Right ventricle myocardium superior (tissue), 1 donor: ENCODE results near the gene CRTC3. TPM values are rescaled to one million over a fixed set of nuclear protein-coding genes. Genes with fewer than 3 reads are reported as not detected.
A peak's percentile ranks its signal among the peaks of the same experiment; 100 is the strongest.
"Not testable (repeated sequence)": the region's sequence is repeated elsewhere in the genome, so short reads cannot be mapped to it uniquely, and the experiment has no call there.

Source experiments
- ATAC-seq: fragments of 200-7000 bp; cut with Tn5 transposase; one replicate; pipeline ENCODE4 v1.9.1; 2020; ENCODE audit warnings: mild to moderate bottlenecking; ENCODE audit not compliant: poor library complexity
- DNase-seq: peaks from one replicate; pipeline ENCODE4 v3.0.0-alpha.2; 2020
- intact Hi-C: fragments of 100-400 bp; cut with DNase I; formaldehyde crosslinking; loops from one replicate; pipeline ENCODE4 v1.11.2; 2022
- long read RNA-seq: library from polyadenylated mRNA; unstranded; transcript quantifications from one replicate; pipeline ENCODE4 v2.0.0, GENCODE V29; 2021
- total RNA-seq: library from RNA; stranded (reverse); fragmentation: NEBNext Ultra II Directional; extraction: Animal tissue kit (Norgen Biotek cat#: 25700); gene quantifications from one replicate; pipeline ENCODE4 v1.2.1, GENCODE V29; 2021
- donor health status: DM: no; HTN: yes; CAD: no; lungs with severe emphysema.

Gene CRTC3
- 27.2 TPM for total RNA-seq
- long read RNA-seq, full-length matches to known transcripts: 10 of 34 reads
- long read RNA-seq, partial matches to known transcripts: 21 of 34 reads
- long read RNA-seq, other reads (novel, unspliced or antisense): 3 of 34 reads

GRCh38 chr15:90529371-90530249, at the start of gene CRTC3:
CRTC3 (plus strand) TSS chr15:90529923; CDS start chr15:90530072, 149 bp downstream.
- DNase-seq (peak; percentile 74), ATAC-seq (peak; percentile 92)
- intact Hi-C loops: loop anchor here (10.0 kb wide), 1 partner anchor 65 kb away; no protein-coding TSS in a partner anchor

DNA sequence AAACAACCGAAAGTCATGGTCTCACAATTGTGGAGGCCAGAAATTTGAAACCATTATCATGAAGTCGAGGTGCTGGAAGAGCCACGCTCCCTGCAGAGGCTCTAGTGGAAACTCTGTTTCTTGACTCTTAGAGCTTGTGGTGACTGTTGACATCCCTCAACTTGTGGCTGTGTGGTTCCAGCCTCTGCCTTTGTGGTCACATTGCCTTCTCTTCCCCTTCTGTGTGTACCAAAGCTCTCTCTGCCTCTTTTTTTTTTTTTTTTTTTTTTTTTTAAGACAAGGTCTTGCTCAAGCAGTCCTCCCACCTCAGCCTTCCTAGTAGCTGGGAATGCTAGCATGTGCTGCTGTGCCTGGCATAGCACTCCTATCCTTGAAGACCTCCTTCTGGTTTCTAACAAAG, 48.7 kb upstream of the CRTC3 start:
- no peak for DNase-seq
- no peak for ATAC-seq
- intact Hi-C loops: loop anchor here (5.0 kb wide), 2 partner anchors 119 to 159 kb away; no protein-coding TSS in a partner anchor

DNA sequence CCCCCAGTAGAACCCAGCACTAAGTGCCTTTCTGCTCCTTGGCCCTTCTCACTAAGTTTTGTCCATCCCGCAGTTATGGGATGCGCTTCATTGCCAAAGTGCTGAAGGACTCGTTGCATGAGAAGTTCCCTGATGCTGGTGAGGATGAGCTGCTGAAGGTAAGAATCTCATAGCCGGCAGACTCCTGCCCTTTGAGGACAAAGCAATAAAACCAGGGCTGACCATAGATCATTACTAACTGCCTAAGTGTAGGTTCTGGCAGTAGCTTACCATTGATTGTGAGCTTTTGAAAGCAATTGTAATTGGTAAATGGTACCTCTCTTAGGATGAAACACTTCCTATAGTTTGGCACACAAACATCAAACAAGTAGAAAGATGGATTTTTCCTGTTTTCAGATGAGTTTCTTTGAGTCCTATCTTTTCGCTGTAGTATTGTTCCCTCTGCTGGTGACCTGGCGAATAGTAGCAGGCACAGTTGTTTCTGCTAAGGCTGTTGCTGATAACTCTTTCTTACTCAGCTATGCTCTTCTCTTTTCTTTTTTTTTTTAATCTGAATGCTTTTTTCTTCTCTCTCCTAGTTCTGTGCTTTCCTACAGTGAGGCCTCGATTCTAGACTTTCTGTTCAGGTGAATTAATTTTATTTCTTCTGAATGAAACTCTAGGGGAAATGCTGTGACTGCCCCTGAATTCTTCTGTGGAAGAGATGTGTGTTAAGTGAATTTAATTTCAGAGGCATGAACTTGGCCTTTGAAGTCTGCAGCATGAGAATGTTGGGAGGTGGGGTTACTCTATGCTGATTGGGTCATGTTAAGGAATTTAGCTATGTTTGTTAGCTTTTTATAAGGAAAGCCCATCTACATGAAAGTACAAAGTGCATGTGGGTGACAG, 47.4 kb upstream of the CRTC3 start:
- ATAC-seq (peak; percentile 75), DNase-seq (no peak)
- intact Hi-C loops: loop anchor here (5.0 kb wide), 2 partner anchors 120 to 160 kb away; no protein-coding TSS in a partner anchor

GRCh38 chr15:90483012-90483307, 46.8 kb upstream of the CRTC3 start:
- intact Hi-C loops: loop anchor here (5.0 kb wide), 2 partner anchors 121 to 161 kb away; no protein-coding TSS in a partner anchor
- no peak for ATAC-seq
- no peak for DNase-seq

DNA sequence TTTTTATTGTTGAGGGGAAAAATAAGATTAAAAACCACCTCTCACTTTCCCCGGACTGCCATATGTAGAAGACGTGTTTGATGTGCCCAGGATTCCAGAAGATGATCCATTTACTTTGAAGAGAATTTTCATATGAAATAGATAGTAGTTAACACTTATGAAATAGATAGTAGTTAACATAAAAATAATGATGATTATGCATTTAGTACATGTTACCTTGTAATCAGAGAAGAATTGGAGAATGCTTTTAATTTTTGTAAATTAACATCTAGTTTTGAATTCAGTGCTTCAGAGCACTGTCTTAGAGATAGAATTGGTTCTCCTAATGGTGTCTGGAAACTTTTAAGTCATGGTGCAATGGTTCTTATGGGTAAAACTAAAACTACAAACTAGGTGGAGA, 46.1 kb upstream of the CRTC3 start:
- no peak for ATAC-seq
- intact Hi-C loops: loop anchor here (5.0 kb wide), 2 partner anchors 121 to 161 kb away; no protein-coding TSS in a partner anchor
- no peak for DNase-seq

DNA sequence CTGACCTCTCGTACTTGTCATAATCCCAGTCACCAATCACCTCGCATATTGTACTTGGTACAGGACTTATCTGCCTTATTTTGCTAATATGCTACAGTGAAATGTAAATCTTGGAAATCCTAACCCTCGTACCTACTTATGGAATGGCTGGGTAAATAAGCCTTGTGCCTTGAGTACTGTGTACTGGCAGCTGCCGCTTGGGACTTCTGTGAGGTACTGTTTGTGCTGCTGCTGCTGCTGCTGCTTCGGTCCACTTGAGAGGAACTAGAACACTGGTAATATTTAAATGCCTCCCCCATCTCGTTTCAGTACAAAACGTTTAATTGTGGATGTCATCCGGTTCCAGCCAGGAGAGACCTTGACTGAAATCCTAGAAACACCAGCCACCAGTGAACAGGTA, 42.5 kb upstream of the CRTC3 start:
- ATAC-seq (no peak), DNase-seq (no peak)
- intact Hi-C loops: no loop called here

- no peak for ATAC-seq
- no peak for DNase-seq
- intact Hi-C loops: no loop called here
Observed at GRCh38 chr15:90489514-90489913, 40.2 kb upstream of the CRTC3 start.

DNA sequence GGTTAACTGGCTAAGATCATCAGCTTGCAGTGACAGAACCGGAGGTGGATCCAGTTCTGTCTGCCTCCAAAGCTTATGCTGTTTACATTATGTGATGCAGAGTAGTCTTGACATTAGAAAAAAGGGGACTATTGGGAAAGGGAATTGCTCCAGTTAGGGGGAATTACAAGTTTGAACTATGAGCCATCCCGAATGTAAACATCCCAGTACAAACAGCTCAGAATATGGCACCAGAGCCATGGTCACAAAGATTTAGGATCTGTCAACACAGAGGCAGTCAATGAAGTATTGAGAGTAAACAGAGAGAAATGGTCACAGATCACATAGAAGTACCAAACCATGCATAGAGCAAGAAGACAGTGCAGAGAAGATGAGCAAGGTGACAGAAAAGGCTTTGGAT, 39.8 kb upstream of the CRTC3 start:
- DNase-seq (no peak), ATAC-seq (no peak)
- intact Hi-C loops: no loop called here

- no peak for ATAC-seq
- no peak for DNase-seq
- intact Hi-C loops: no loop called here
Observed at GRCh38 chr15:90493647-90494046, 36.1 kb upstream of the CRTC3 start.

DNA sequence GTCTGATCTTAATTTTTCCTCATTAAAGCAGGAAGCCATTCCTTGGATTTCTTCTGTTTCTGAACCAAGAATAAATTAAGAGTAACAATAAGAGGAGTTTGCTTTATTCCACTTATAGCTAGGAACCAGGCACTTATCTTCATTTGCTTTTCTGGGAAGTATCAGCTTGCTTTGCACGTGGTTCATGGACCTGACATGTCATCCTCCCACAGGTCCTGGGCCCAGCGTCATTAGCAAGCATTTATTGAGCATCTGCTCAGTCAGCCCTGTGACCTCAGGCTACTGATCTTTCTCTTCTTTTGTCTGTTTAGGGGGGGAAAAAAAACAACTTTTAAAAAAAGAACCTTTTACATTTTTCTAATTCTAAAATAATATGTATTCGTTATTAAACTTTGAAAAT, 34.7 kb upstream of the CRTC3 start:
- intact Hi-C loops: no loop called here
- ATAC-seq (no peak), DNase-seq (no peak)

GRCh38 chr15:90496791-90497190, 32.9 kb upstream of the CRTC3 start:
- DNase-seq: no peak
- intact Hi-C loops: no loop called here
- ATAC-seq: peak; percentile 84

DNA sequence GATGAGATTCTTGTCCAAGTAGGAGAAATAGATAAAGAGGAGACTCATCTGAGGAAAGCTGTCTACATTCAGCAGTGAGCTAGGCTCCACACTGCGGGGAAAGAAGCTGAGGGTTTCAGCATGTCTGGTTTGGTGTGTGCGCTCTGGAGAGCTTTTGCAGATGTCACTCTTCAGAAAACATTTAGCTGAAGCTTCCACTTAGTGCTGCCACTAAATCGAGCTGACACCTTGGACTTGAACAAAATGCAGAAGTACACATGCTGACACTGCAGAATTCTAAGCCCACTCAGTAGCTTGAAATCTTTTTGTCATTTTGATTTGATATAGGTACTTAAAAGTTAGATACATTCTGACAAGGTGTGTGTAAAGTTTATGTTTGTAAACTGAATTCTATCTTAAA, 32.3 kb upstream of the CRTC3 start:
- no peak for DNase-seq
- intact Hi-C loops: no loop called here
- peak; percentile 64 for ATAC-seq

GRCh38 chr15:90497912-90498311, 31.8 kb upstream of the CRTC3 start:
- intact Hi-C loops: no loop called here
- DNase-seq (no peak), ATAC-seq (peak; percentile 30)

DNA sequence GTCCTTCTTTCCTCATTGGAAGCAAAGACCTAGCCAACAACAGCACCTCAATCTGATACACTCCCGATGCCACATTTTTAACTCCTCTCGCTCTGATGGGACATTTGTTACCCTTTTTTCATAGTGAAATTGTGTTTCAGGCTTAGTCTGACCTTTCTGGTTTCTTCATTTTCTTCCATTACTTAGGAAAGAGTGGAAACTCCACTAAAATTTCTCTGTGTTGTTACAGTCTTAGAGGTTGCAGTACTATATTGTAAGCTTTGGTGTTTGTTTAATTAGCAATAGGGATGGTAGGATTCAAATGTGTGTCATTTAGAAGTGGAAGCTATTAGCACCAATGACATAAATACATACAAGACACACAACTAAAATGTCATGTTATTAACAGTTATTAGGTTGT, 29.6 kb upstream of the CRTC3 start:
- intact Hi-C loops: no loop called here
- ATAC-seq (no peak), DNase-seq (no peak)

- no peak for ATAC-seq
- intact Hi-C loops: no loop called here
Observed at GRCh38 chr15:90501898-90502297, 27.8 kb upstream of the CRTC3 start.

DNA sequence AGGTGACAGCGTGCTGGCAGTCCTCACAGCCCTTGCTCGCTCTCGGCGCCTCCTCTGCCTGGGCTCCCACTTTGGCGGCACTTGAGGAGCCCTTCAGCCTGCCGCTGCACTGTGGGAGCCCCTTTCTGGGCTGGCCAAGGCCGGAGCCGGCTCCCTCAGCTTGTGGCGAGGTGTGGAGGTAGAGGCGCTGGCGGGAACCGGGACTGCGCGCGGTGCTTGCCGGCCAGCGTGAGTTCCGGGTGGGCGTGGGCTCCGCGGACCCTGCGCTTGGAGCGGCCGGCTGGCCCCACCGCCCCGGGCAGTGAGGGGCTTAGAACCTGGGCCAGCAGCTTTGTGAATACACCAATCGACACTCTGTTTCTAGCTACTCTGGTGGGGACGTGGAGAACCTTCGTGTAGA, 18.9 kb upstream of the CRTC3 start:
- DNase-seq, ATAC-seq, intact Hi-C loops: not testable (repeated sequence)

More at GRCh38 chr15:90501898-90502297, 27.8 kb upstream of the CRTC3 start:
- no peak for DNase-seq

DNA sequence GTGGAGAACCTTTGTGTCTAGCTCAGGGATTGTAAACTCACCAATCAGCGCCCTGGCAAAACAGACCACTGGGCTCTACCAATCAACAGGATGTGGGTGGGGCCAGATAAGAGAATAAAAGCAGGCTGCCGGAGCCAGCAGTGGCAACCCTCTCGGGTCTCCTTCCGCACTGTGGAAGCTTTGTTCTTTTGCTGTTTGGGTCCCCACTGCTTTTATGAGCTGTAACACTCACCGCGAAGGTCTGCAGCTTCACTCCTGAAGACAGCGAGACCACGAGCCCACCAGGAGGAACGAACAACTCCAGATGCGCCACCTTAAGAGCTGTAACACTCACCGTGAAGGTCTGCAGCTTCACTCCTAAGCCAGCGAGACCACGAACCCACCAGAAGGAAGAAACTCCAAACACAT, 18.5 kb upstream of the CRTC3 start:
- ATAC-seq, intact Hi-C loops, DNase-seq: not testable (repeated sequence)

DNA sequence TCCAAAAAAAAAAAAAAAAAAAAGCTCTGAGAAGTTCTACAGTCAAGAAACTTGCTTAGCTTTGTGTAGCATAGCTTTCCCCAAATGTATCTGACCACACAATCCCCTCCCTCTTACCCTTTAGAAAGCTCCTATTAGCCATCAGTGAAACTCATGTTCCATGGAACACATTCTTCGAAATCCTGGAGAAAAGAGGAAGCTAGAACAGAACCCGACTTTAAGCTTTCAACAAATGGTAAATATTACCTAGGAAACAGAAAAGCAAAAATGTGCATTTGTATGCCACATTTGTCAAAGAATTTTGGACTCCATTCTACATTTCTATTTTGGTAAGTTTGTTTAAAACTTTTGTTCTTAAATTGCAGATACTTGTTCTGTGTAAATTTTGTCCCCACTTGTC, 17.4 kb upstream of the CRTC3 start:
- intact Hi-C loops: no loop called here
- no peak for DNase-seq
- ATAC-seq: no peak

- ATAC-seq: peak; percentile 59
- intact Hi-C loops: no loop called here
- DNase-seq: no peak
Observed at GRCh38 chr15:90512981-90513380, 16.7 kb upstream of the CRTC3 start.
